GM12864 (cell line): ENCODE data around the gene VIPR2.

Experiments used
- DNase-seq: peaks from one replicate; pipeline ENCODE4 v3.0.0-alpha.2; 2011; ENCODE audit warnings: low read depth
- H3K4me3 ChIP-seq: 2 replicates; pipeline ENCODE4 v1.5.1; 2011; ENCODE audit warnings: mild to moderate bottlenecking, low read depth, low read length, control low read depth
- CTCF ChIP-seq: IDR thresholded peaks from 2 replicates; pipeline ENCODE4 v1.5.1; 2011; ENCODE audit warnings: low read depth, mild to moderate bottlenecking, moderate library complexity, low read length, control low read depth, inconsistent platforms; ENCODE audit errors: missing control alignments

Gene VIPR2

DNA sequence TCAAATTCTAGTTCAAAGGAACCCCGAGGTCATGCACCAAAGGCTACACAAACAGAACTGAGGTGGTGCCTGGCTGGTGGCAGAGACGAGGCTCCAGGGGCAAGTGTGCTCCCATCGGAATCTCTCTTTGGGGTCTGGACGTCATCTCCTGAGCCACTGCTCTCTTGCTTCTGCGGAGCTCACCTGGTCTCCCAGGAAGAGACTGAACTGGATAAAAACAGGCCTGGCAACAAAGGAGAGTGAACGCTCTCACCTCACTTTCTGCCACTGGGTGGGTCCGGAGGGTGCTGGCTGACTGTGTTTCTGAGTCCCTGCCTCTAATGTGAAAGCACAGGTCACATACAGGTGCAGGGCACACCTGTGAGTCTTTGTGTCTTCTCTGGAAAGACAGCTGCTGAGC is 22.4 kb downstream of the VIPR2 start:
- no peak overlapping the region for H3K4me3 ChIP-seq
- no peak for DNase-seq
- no peak for TF ChIP-seq CTCF

- TF ChIP-seq CTCF = no peak
- DNase-seq = no peak
- H3K4me3 ChIP-seq = no peak overlapping the region
Observed at GRCh38 chr7:159121476-159121875, 23.2 kb downstream of the VIPR2 start.

- DNase-seq = no peak
- no peak for TF ChIP-seq CTCF
- H3K4me3 ChIP-seq = no peak overlapping the region
Observed at GRCh38 chr7:159121068-159121467, 23.6 kb downstream of the VIPR2 start.

DNA sequence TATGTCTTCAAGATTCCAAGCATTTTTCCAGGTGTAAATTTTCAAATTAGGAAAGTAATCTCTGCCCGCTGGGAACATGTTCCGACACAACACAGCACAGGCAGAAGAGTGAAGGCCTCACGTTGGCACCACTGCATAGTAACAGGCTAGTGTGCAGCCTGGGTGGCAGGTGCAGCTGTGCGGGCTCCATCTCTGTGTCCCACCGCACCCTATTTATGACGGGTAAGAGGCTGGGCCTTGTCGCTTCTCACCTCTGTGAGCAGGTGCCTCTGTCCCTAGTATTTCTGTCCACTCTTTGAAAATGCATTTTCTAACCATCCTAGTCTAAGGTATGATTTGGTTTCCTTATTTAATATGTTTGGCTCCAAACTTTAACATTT is 24.1 kb downstream of the VIPR2 start:
- no peak for TF ChIP-seq CTCF
- no peak for DNase-seq
- H3K4me3 ChIP-seq = no peak overlapping the region

DNA sequence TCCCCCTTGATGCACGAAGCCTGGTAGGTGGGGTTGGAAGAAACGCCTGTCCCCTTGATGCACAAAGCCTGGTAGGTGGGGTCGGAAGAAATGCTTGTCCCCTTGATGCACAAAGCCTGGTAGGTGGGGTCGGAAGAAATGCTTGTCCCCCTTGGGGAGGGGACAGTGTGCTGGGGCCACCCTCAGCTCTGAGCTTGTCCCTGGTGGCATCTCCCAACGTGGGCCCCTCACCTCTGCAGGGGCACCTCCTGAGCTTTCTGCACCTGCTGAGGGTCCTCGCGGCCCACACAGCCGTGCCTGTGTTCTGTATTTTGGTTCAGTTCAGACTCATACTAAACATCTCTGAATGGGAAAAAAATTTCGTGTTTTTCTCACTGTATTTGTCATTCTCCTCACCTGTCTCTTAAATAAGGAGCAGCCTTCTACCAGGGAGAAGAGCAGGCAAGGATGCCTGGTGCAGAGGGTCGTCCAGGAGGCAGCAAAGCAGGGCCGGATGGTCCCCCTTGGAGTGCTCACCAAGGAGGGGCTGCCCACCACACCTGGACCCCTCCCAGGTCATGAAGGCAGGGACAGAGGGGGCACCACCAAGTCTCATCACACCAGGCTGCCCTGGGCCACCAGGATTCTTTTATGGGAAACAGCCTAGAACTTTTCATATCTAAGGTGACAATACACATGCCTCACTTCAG is 24.7 kb downstream of the VIPR2 start:
- TF ChIP-seq CTCF = no peak

DNA sequence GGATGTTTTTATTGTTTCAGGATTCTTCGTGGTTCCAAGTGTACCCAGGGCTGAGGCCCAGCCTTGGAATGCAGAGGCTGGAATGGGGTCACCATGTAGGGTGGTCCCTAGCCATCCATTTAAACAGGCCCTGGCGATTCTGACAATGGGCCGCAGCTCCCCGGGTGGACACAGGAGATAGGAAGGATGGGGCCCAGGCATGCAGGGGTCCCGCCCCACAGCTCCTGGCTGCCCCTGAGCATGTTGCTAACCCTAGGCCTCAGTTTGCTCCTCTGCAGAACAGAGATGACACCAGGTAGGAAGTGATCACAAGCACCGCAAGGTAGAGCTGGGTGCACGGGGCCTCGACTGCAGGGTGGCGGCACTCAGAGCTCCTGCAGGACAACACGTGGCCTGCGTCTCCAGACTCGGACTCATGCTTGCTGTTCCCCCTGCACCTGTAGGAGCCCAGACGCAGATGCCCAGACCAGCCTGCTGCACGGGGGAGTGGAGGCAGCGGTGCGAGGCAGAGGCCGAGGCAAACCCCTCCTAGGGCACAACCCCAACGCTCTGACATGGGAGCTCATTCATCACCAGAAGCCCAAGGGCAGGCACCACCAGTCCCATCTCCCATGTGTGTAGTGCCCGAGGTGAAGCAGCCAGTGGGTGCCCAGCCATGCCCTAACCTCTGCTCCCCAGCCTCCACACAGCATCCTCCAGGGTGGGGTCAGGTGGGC is 25.5 kb downstream of the VIPR2 start:
- no peak for DNase-seq
- H3K4me3 ChIP-seq = no peak overlapping the region
- TF ChIP-seq CTCF = no peak

More for the DNA sequence above, 24.7 kb downstream of the VIPR2 start:
- no peak overlapping the region for H3K4me3 ChIP-seq
- no peak for DNase-seq

GRCh38 chr7:159118623-159119022 is 26.0 kb downstream of the VIPR2 start:
- H3K4me3 ChIP-seq = no peak overlapping the region
- TF ChIP-seq CTCF = no peak
- DNase-seq = no peak
